Vagina (tissue), 2 donors: ENCODE measurements around the gene ABCA7. TPM values are rescaled to one million over a fixed set of nuclear protein-coding genes. Genes with fewer than 3 reads are reported as not detected.
A peak's percentile ranks its signal among the peaks of the same experiment; 100 is the strongest.

Source experiments
- DNase-seq, 2 donors: peaks; one replicate each; pipeline ENCODE4 v3.0.0-alpha.2; 2017; ENCODE audit errors: extremely low spot score in 2 of 2
- H3K27ac ChIP-seq: fragments of 200-600 bp; sonication (generic); one replicate; pipeline ENCODE4 v1.5.1; 2019
- H3K27me3 ChIP-seq: fragments of 200-600 bp; sonication (generic); one replicate; pipeline ENCODE4 v1.5.1; 2019
- H3K36me3 ChIP-seq, 2 donors: fragments of 200-600 bp; sonication (generic); one replicate each; pipeline ENCODE4 v1.5.1; 2017 to 2019
- H3K4me1 ChIP-seq: fragments of 200-600 bp; sonication (generic); one replicate; pipeline ENCODE4 v1.5.1; 2019
- H3K4me3 ChIP-seq, 2 donors: fragments of 200-600 bp; sonication (generic); 1 replicate in 1 of 2; 2 replicates in 1 of 2; pipeline ENCODE4 v1.5.1; 2016 to 2019
- H3K9me3 ChIP-seq: fragments of 200-600 bp; sonication (generic); one replicate; pipeline ENCODE4 v1.5.1; 2019
- CTCF ChIP-seq, 3 experiments: fragments of 450-650 bp in 2 of 3; fragments of 200-600 bp in 1 of 3; sonication (generic) in 1 of 3; IDR thresholded peaks; one replicate each; pipeline ENCODE4 v1.5.1; 2017 to 2019; ENCODE audit warnings: antibody characterized with exemption in 3 of 3, mild to moderate bottlenecking in 2 of 3, moderate library complexity in 2 of 3
- POLR2A ChIP-seq, 2 donors: fragments of 450-650 bp; IDR thresholded peaks; one replicate each; pipeline ENCODE4 v1.6.1; 2017; ENCODE audit warnings: antibody characterized with exemption in 2 of 2, mild to moderate bottlenecking in 2 of 2, moderate library complexity in 2 of 2
- POLR2AphosphoS5 ChIP-seq, 2 donors: sonication (generic); formaldehyde crosslinking; IDR thresholded peaks; one replicate each; pipeline ENCODE4 v1.9.0; 2017; ENCODE audit warnings: antibody characterized with exemption in 2 of 2, mild to moderate bottlenecking in 2 of 2, low read depth in 1 of 2; ENCODE audit not compliant: insufficient read depth in 1 of 2
- intact Hi-C: fragments of 100-400 bp; cut with DNase I; formaldehyde crosslinking; loops from one replicate; pipeline ENCODE4 v1.15.1; 2023
- total RNA-seq: library from RNA; depleted of rRNA; stranded (reverse); fragments of >200 nt; gene quantifications from one replicate; pipeline ENCODE4 v1.2.3, GENCODE V29; 2016

ABCA7 gene
- total RNA-seq, 1 donor from 2014 or later, result 29.5 TPM

GRCh38 chr19:1098177-1099051, 58.5 kb downstream of the ABCA7 start:
- no peak for DNase-seq
- intact Hi-C loops, result no loop called here
- Histone ChIP-seq H3K9me3 (no peaks in the 10 kb centered on the region), H3K27ac (peak overlapping the region; percentile 99), H3K27me3 (no peaks in the 10 kb centered on the region), H3K36me3 (no peaks in the 10 kb centered on the region), H3K4me1 (peaks cover 64% of the 10 kb centered on the region), H3K4me3 (no peak overlapping the region)
- TF ChIP-seq POLR2AphosphoS5 (IDR thresholded peaks at IDR 0.05; ENCODE audit: insufficient read depth in 1 of 2, low read depth in 1 of 2), result no peak
- no peak for TF ChIP-seq CTCF (IDR thresholded peaks at IDR 0.05)
- TF ChIP-seq POLR2A (IDR thresholded peaks at IDR 0.05), result no peak

GRCh38 chr19:1101337-1101698, 61.4 kb downstream of the ABCA7 start:
- Histone ChIP-seq H3K27ac (peak overlapping the region; percentile 99), H3K36me3 (no peaks in the 10 kb centered on the region), H3K27me3 (no peaks in the 10 kb centered on the region), H3K4me1 (peaks cover 63% of the 10 kb centered on the region), H3K4me3 (no peak overlapping the region), H3K9me3 (no peaks in the 10 kb centered on the region)
- no peak for DNase-seq
- intact Hi-C loops, result loop anchor here (5.0 kb wide), 1 partner anchor 74 kb away; the partner anchor contains the start of gene CNN2
- TF ChIP-seq CTCF (IDR thresholded peaks at IDR 0.05) (no peak), POLR2AphosphoS5 (IDR thresholded peaks at IDR 0.05; ENCODE audit: insufficient read depth in 1 of 2, low read depth in 1 of 2) (no peak), POLR2A (IDR thresholded peaks at IDR 0.05) (no peak)

DNA sequence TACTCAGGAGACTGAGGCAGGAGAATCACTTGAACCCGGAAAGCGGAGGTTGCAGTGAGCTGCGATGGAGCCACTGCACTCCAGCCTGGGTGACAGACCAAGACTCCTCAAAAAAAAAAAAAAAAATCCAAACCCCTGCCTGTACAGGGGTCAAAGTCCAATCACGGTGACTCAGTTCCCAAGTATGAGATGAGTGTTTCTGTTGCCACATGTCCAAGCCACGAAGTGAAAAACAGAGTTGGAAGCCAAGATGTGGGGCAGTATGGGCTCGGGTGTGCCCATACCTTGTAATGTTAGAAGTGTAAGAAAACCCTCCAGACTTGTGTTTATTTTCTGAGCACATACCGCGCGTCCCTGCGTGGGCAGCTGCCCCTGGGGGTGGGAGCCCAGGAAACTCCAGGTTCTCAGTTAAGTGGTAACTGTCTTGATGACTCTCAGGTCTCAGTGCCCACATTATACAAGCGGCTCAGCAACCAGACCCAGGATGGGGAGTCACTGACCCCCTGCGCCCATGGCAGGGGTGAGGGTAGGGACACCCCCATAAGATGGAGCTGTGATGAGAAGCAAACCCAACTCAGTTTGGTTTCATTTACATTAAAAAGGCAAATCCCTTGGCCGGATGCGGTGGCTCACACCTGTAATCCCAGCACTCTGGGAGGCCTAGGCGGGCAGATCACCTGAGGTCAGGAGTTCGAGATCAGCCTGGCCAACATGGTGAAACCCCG, 62.7 kb downstream of the ABCA7 start:
- no peaks in the 10 kb centered on the region for H3K27me3 ChIP-seq
- TF ChIP-seq POLR2AphosphoS5 (IDR thresholded peaks at IDR 0.05; ENCODE audit: insufficient read depth in 1 of 2, low read depth in 1 of 2) (peak in 1 of 2 donors; percentile 75), POLR2A (IDR thresholded peaks at IDR 0.05) (no peak), CTCF (IDR thresholded peaks at IDR 0.05) (no peak)
- H3K36me3 ChIP-seq, result peaks cover 0 to 12% of the 10 kb centered on the region in 2 donors
- DNase-seq, result peak in 1 of 2 donors; percentile 97
- intact Hi-C loops, result loop anchor here (5.0 kb wide), 1 partner anchor 75 kb away; the partner anchor contains the start of gene CNN2
- H3K9me3 ChIP-seq, result no peaks in the 10 kb centered on the region
- peak overlapping the region; percentile 99 for H3K27ac ChIP-seq
- H3K4me1 ChIP-seq, result peaks cover 74% of the 10 kb centered on the region
- H3K4me3 ChIP-seq, result peak overlapping the region in 1 of 2 donors; percentile 1

GRCh38 chr19:1103132-1103707, 63.3 kb downstream of the ABCA7 start:
- H3K27me3 ChIP-seq, result no peaks in the 10 kb centered on the region
- intact Hi-C loops, result loop anchor here (5.0 kb wide), 1 partner anchor 76 kb away; the partner anchor contains the start of gene CNN2
- peaks cover 0 to 16% of the 10 kb centered on the region in 2 donors for H3K36me3 ChIP-seq
- H3K4me1 ChIP-seq, result peaks cover 72% of the 10 kb centered on the region
- peak overlapping the region; percentile 99 for H3K27ac ChIP-seq
- no peak for DNase-seq
- H3K4me3 ChIP-seq, result peak overlapping the region; percentile 29 to 30
- H3K9me3 ChIP-seq, result no peaks in the 10 kb centered on the region
- TF ChIP-seq POLR2AphosphoS5 (IDR thresholded peaks at IDR 0.05; ENCODE audit: insufficient read depth in 1 of 2, low read depth in 1 of 2), result no peak
- no peak for TF ChIP-seq POLR2A (IDR thresholded peaks at IDR 0.05)
- TF ChIP-seq CTCF (IDR thresholded peaks at IDR 0.05), result no peak
